EH (cell line): ENCODE data around the gene STIM1.
A peak's percentile ranks its signal among the peaks of the same experiment; 100 is the strongest.
"Not testable (repeated sequence)": the region's sequence is repeated elsewhere in the genome, so short reads cannot be mapped to it uniquely, and the experiment has no call there.

Source experiments
- DNase-seq: peaks from one replicate; pipeline ENCODE4 v3.0.0-alpha.2; 2015; ENCODE audit warnings: low read depth

The STIM1 gene

GRCh38 chr11:4027746-4028145, 172.3 kb downstream of the STIM1 start:
- DNase-seq, result peak; percentile 25

- DNase-seq, result no peak
Measured at GRCh38 chr11:4030197-4030596, 174.7 kb downstream of the STIM1 start.

DNA sequence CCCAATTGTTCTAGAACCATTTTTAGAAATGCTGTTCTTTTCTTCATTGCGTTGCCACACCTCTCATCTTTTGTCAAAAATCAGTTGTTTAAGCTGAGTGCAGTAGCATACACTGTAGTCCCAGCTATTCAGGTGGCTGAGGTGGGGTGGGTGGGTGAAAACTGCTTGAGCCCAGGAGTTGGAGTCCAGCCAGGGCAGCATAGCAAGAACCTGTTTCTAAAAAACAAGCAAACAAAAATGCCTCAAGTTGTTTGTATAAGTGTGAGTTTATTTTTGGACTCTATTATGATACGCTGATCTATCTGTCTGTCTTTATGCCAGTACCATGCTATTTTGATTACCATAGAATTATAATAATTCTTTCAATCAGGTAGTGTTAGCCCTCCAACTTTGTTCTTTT, 176.6 kb downstream of the STIM1 start:
- DNase-seq, result no peak

DNA sequence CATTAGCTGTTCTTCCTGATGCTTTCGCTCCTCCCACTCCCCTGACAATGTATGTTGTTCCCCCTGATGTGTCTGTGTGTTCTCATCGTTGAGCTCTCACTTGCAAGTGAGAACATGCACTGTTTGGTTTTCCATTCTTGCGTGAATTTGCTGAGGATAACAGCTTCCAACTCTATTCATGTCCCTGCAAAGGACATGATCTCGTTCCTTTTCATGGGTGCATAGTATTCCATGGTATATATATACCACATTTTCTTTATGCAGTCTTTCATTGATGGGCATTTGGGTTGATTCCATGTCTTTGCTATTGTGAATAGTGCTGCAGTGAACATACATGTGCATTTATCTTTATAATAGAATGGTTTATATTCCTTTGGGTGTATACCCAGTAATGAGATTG, 180.5 kb downstream of the STIM1 start:
- DNase-seq, result no peak

DNA sequence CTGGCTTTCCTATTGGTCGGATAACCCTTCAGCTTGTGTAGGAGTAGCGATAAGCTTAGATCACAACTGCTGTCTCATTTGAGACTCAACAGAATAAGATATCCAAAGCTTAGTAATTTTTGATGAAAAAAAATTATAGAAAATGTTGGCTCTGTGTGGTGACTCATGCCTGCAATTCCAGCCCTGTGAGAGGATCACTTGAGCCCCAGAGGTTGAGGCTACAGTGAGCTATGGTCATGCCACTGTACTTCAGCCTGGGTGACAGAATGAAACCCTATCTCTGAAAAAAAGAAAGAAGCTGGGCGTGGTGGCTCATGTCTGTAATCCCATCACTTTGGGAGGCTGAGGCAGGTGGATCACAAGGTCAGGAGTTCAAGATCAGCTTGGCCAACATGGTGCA, 183.5 kb downstream of the STIM1 start:
- peak; percentile 57 for DNase-seq

GRCh38 chr11:4040461-4040860, 185.0 kb downstream of the STIM1 start:
- DNase-seq, result no peak

DNA sequence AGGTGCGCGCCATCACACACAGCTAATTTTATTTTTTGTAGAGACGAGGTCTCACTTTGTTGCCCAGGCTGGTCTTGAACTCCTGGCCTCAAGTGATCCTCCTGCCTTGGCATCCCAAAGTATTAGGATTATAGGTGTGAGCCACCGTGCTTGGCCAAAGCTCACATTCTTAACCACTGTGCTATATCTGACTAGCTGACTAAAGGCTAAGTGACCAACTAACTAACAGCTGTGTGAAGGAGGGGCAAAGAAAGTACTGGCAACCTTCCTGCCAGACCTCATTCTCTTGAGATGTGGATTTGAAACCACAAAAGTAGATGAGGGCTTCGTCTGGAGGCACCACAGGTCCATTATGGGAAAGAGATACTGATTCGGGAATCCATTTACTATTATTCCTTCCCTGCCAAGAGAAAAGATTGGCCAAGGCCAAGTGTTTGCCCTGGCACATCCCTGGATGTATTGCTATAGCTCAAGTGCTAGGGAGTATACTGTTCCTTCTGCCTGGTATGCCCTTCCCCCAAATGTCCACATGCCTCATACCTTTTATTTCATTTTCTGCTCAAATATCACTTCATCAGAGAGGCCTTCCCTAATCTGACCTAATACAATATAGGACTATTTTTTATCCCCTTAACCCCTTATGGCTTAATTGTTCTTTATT, 186.4 kb downstream of the STIM1 start:
- no peak for DNase-seq

- no peak for DNase-seq
Measured at GRCh38 chr11:4044976-4045646, 189.6 kb downstream of the STIM1 start.

- no peak for DNase-seq
Measured at GRCh38 chr11:4048340-4048739, 192.9 kb downstream of the STIM1 start.

DNA sequence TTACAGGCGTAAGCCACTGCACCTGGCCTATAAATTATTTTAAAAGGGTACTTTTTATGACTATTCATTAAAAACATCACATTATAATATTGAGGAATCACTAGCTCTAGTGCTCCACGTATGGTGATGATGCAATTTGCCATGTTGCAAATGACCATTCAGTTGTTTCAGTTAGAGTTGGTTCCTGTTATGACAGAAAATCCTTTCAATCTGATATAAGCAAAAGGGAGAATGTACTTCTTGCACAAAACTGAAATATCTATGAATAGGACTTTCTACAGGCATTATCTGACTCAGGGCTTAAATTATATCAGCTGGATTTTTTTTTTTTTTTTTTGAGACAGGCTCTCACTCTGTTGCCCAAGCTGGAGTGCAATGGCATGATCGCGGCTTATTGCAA, 193.5 kb downstream of the STIM1 start:
- no peak for DNase-seq

GRCh38 chr11:4050138-4050537, 194.7 kb downstream of the STIM1 start:
- no peak for DNase-seq

- not testable (repeated sequence) for DNase-seq
Measured at GRCh38 chr11:4053200-4053599, 197.7 kb downstream of the STIM1 start.

DNA sequence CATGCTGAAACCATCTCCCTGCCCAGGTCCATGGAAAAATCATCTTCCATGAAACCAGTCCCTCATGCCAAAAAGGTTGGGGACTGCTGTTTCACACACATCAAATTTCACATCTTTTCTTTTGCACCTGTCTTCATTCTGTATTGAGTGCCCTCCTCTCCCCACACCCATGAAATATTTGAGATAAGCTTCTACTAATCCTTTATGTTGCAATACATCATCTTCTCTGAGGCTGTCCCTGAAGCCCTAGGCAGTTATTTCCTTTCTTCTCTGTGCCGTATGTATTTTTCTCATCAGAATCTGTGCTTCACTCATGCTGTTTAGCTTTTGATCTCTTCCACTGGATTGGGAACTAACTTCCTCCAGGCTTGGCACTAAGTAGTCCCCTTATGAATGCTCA, 199.2 kb downstream of the STIM1 start:
- DNase-seq, result no peak

DNA sequence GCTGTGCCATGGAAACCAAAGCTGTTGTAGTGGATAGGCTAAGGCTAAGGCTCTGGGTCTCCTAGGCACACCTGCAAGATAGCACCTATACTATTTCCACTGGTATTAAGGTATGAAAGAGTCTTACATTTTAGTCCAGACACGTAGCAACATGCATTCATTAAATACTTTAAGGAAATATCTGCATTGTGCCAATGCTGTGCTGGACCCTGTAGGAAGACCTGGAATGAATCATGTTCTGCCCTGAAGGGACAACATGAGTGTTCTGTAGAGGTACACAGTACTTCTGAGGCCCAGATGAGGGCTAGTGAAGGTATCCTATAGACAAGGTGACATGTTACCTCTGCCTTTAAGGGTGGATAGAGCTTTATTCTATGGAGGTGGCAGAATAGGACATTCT, 204.0 kb downstream of the STIM1 start:
- DNase-seq, result no peak

GRCh38 chr11:4060182-4060923, 204.9 kb downstream of the STIM1 start:
- DNase-seq, result no peak

DNA sequence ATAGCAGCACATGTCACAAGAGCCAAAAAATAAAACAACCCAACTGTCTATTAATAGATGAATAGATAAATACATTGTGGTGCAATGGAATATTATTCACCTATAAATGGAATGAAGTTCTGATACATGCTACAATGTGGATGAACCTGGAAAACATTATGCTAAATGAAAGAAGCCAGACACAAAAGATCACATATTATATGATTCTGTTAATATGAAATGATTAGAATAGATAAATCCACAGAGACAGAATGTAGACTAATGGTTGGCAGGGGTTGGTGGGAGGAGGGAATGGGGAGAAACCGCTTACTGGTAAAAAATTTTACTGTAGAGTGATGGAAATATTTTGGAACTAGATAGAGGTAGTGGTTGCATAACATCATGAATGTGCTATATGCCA, 206.2 kb downstream of the STIM1 start:
- DNase-seq, result no peak

- peak; percentile 86 for DNase-seq
Measured at GRCh38 chr11:4063348-4063747, 207.9 kb downstream of the STIM1 start.

- DNase-seq, result no peak
Measured at GRCh38 chr11:4064278-4064955, 209.0 kb downstream of the STIM1 start.

- no peak for DNase-seq
Measured at GRCh38 chr11:4065086-4065485, 209.6 kb downstream of the STIM1 start.

GRCh38 chr11:4065601-4066377, 210.3 kb downstream of the STIM1 start:
- peak; percentile 65 for DNase-seq

- DNase-seq, result no peak
Measured at GRCh38 chr11:4066910-4067309, 211.4 kb downstream of the STIM1 start.

DNA sequence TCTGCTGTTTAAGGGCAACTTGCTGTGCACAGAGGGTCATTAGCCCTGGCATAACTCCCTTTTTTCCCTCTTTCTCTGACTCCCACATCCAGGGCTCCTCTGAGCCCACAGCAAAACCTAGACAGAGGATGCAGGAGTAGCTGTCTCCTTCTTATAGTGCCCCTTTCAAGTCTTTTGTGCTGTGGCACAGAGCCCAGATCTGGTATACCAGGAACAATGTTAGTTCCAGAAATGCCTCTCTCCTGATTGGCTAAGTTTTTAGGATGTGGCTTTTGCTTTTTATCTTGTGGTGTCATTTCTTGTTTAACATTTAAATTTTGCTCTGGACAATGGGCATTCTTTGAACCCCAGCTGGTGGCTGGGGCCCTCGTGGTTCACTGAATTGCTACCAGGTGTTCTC, 213.5 kb downstream of the STIM1 start:
- peak; percentile 75 for DNase-seq
